Mucosa of descending colon (tissue), 3 donors: Measurements from ENCODE around the gene NTSR1. TPM values are rescaled to one million over a fixed set of nuclear protein-coding genes. Genes with fewer than 3 reads are reported as not detected.
A peak's percentile ranks its signal among the peaks of the same experiment; 100 is the strongest.

Source experiments
- ATAC-seq: fragments of 200-7000 bp; cut with Tn5 transposase; one replicate; pipeline ENCODE4 v1.9.1; 2020; ENCODE audit warnings: mild to moderate bottlenecking, moderate library complexity
- DNase-seq, 3 donors: peaks; one replicate each; pipeline ENCODE4 v3.0.0-alpha.2; 2020
- H3K36me3 ChIP-seq: fragments of 200-600 bp; one replicate; pipeline ENCODE4 v1.8.0; 2021; ENCODE audit warnings: low read depth, mild to moderate bottlenecking
- H3K4me1 ChIP-seq: fragments of 200-600 bp; one replicate; pipeline ENCODE4 v1.8.0; 2021; ENCODE audit warnings: low read depth, mild to moderate bottlenecking
- H3K4me3 ChIP-seq: fragments of 200-600 bp; one replicate; pipeline ENCODE4 v1.8.0; 2021; ENCODE audit warnings: mild to moderate bottlenecking
- H3K9me3 ChIP-seq: fragments of 200-600 bp; one replicate; pipeline ENCODE4 v1.8.0; 2021; ENCODE audit warnings: mild to moderate bottlenecking
- intact Hi-C, 2 donors: fragments of 100-400 bp; cut with DNase I in 1 of 2; cut with micrococcal nuclease in 1 of 2; formaldehyde crosslinking; loops; one replicate each; pipeline versions ENCODE4 v1.11.0 to v1.11.1; 2022; cut with DNase I, micrococcal nuclease
- total RNA-seq, 3 donors: library from RNA; stranded (reverse); fragmentation: NEBNext Ultra II Directional in 2 of 3; extraction: Animal tissue kit (Norgen Biotek cat#: 25700) in 2 of 3; gene quantifications; one replicate each; pipeline versions ENCODE4 v1.2.1 to v1.2.4, GENCODE V29; 2021 to 2023
- TF ChIP-seq, protein P1 (sequence below): fragments of 200-600 bp; IDR thresholded peaks from one replicate; pipeline ENCODE4 v1.8.0; 2022; ENCODE audit warnings: antibody characterized with exemption, mild to moderate bottlenecking
- donor health status: DM: no; HTN: no; CAD: no; lungs with moderate emphysema.
- donor health status: DM: no; HTN: no; CAD: no.
- donor health status: DM: no; HTN: yes; CAD: no.

The NTSR1 gene
- total RNA-seq, 3 donors from 2014 or later, result 0.31 to 22.1 TPM; not detected in 1

GRCh38 chr20:62766716-62767115, 58.1 kb downstream of the NTSR1 start:
- intact Hi-C loops, result no loop called here
- Histone ChIP-seq H3K36me3 (no peaks in the 10 kb centered on the region), H3K9me3 (no peaks in the 10 kb centered on the region), H3K4me1 (no peaks in the 10 kb centered on the region), H3K4me3 (no peak overlapping the region)
- TF ChIP-seq, protein P1, sequence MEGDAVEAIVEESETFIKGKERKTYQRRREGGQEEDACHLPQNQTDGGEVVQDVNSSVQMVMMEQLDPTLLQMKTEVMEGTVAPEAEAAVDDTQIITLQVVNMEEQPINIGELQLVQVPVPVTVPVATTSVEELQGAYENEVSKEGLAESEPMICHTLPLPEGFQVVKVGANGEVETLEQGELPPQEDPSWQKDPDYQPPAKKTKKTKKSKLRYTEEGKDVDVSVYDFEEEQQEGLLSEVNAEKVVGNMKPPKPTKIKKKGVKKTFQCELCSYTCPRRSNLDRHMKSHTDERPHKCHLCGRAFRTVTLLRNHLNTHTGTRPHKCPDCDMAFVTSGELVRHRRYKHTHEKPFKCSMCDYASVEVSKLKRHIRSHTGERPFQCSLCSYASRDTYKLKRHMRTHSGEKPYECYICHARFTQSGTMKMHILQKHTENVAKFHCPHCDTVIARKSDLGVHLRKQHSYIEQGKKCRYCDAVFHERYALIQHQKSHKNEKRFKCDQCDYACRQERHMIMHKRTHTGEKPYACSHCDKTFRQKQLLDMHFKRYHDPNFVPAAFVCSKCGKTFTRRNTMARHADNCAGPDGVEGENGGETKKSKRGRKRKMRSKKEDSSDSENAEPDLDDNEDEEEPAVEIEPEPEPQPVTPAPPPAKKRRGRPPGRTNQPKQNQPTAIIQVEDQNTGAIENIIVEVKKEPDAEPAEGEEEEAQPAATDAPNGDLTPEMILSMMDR, result no peak
- DNase-seq (peak; percentile 43 to 67 (median 49)), ATAC-seq (peak; percentile 33)

- TF ChIP-seq, protein P1, result no peak
- peak in 1 of 3 donors; percentile 15 for DNase-seq
- H3K36me3 ChIP-seq, result no peaks in the 10 kb centered on the region
- H3K4me1 ChIP-seq, result no peaks in the 10 kb centered on the region
- no peak overlapping the region for H3K4me3 ChIP-seq
- intact Hi-C loops, result no loop called here
- ATAC-seq, result no peak
- H3K9me3 ChIP-seq, result no peaks in the 10 kb centered on the region
Observed at GRCh38 chr20:62768234-62768546, 59.6 kb downstream of the NTSR1 start.

DNA sequence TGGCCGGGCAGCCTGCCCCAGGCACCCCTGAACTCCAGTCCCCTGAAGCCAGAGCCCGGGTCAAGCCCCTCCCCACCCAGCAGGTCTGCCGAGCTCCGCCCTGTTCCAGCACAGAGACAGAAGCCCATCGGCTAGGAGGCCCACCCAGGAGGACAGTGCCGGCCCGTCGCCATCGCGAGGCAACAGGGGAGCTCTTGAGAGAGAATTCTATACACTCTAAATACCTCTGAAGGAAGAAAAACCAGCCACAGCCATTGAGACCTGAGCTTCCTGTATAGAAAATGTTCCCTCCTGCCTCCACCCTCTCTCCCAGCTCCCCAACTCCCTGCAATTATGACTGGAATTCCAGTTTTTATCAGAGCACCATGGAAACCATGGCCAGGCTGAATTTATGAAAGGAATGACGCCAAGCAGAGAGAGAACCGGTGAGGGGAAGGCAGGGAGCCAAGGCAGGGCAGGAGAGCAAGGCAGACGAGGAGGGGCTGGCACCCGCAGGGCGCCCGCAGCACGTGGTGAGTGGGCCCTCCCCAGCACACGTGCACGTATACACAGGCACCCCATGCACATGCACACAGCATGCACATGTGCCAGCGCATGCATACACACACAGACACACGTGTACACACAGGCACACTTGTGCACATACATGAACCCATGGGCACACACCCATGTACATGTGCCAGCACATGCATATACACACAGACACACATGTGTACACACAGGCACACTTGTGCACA, 60.1 kb downstream of the NTSR1 start:
- Histone ChIP-seq H3K9me3 (no peaks in the 10 kb centered on the region), H3K4me3 (no peak overlapping the region), H3K36me3 (no peaks in the 10 kb centered on the region), H3K4me1 (no peaks in the 10 kb centered on the region)
- intact Hi-C loops, result no loop called here
- ATAC-seq, result peak; percentile 60
- DNase-seq, result peak; percentile 31 to 41 (median 39)
- TF ChIP-seq, protein P1, result no peak

DNA sequence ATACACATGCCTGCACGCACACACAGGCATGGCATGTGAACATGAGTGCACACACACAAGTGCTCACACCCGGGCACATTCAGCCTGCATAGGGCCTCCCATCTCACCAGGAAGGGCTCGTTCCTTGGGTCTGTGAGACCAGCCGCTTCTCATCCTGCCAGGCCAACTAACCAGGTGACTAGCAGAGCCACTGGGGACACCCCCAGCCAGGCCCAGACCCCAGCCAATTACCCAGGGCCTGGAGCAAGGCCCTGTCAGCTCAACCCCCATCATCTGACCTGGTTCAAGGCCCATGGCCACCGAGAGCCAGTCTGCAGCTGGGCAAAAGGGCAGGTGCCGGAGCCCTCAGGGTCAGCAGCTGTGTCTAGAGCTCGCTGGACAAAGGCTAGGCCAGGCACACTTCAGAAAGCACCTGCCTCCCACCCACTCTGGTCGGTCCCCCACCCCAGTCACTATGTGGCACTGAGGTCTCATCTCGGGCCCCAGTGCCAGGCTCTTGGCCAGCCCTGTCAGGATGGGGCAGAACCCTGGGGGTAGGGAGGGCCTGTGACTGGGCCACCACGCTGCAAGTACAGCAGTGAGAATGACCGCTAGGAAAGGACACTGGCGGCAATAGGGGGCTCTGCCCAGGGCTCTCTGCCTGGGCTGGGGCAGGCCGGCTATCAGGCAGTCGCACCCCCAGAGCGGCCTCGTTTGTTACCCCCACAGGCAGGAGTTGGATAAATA, 60.9 kb downstream of the NTSR1 start:
- ATAC-seq (no peak), DNase-seq (peak in 2 of 3 donors; percentile 12 to 34)
- intact Hi-C loops, result no loop called here
- no peaks in the 10 kb centered on the region for H3K36me3 ChIP-seq
- H3K4me1 ChIP-seq, result no peaks in the 10 kb centered on the region
- no peaks in the 10 kb centered on the region for H3K9me3 ChIP-seq
- TF ChIP-seq, protein P1, result no peak
- no peak overlapping the region for H3K4me3 ChIP-seq

- no peaks in the 10 kb centered on the region for H3K36me3 ChIP-seq
- ATAC-seq (no peak), DNase-seq (peak in 2 of 3 donors; percentile 14 to 37)
- no peaks in the 10 kb centered on the region for H3K9me3 ChIP-seq
- intact Hi-C loops, result no loop called here
- H3K4me1 ChIP-seq, result no peaks in the 10 kb centered on the region
- TF ChIP-seq, protein P1, result no peak
- H3K4me3 ChIP-seq, result no peak overlapping the region
Observed at GRCh38 chr20:62770111-62770910, 61.7 kb downstream of the NTSR1 start.
